Ishikawa (cell line): ENCODE measurements around the gene ZNF536.

ENCODE experiments used
- CREB1 ChIP-seq: IDR thresholded peaks from 2 replicates; pipeline ENCODE4 v1.6.1; 2012; ENCODE audit warnings: low read depth
- EP300 ChIP-seq: IDR thresholded peaks from 2 replicates; pipeline ENCODE4 v1.6.1; 2012; ENCODE audit warnings: borderline replicate concordance
- MAX ChIP-seq: IDR thresholded peaks from 2 replicates; pipeline ENCODE4 v1.6.1; 2012
- NFIC ChIP-seq: IDR thresholded peaks from 2 replicates; pipeline ENCODE4 v1.6.1; 2012
- RAD21 ChIP-seq: IDR thresholded peaks from 2 replicates; pipeline ENCODE4 v1.6.1; 2012; ENCODE audit warnings: low read depth
- REST ChIP-seq: IDR thresholded peaks from 2 replicates; pipeline ENCODE4 v1.6.1; 2012; ENCODE audit warnings: low read depth, mild to moderate bottlenecking
- TAF1 ChIP-seq: IDR thresholded peaks from 2 replicates; pipeline ENCODE4 v1.6.1; 2012; ENCODE audit warnings: low read depth, mild to moderate bottlenecking
- TCF12 ChIP-seq: IDR thresholded peaks from 2 replicates; pipeline ENCODE4 v1.6.1; 2012; ENCODE audit warnings: low read depth

- TF ChIP-seq TAF1 (no peak), MAX (no peak), NFIC (no peak), CREB1 (no peak), REST (no peak), EP300 (no peak), RAD21 (no peak), TCF12 (no peak)
Measured at GRCh38 chr19:30449673-30450072, 77.5 kb downstream of the ZNF536 start.
